Parathyroid adenoma (tissue), 2 donors: Measurements from ENCODE around the gene TIMM44.
"Not testable (repeated sequence)": the region's sequence is repeated elsewhere in the genome, so short reads cannot be mapped to it uniquely, and the experiment has no call there.

Experiments
- H2AFZ ChIP-seq: fragments of 300-600 bp; sonication (generic); one replicate; pipeline ENCODE4 v1.7.0; 2017; ENCODE audit warnings: antibody characterized with exemption, mild to moderate bottlenecking
- H3K27ac ChIP-seq: fragments of 300-600 bp; sonication (generic); one replicate; pipeline ENCODE4 v1.7.0; 2017
- H3K27me3 ChIP-seq: fragments of 300-600 bp; sonication (generic); one replicate; pipeline ENCODE4 v1.7.0; 2017; ENCODE audit warnings: low read length; ENCODE audit not compliant: control insufficient read depth, insufficient read depth
- H3K36me3 ChIP-seq: fragments of 300-600 bp; sonication (generic); one replicate; pipeline ENCODE4 v1.7.0; 2017; ENCODE audit warnings: low read length; ENCODE audit not compliant: control insufficient read depth, insufficient read depth
- H3K4me1 ChIP-seq: fragments of 300-600 bp; sonication (generic); one replicate; pipeline ENCODE4 v1.7.0; 2017; ENCODE audit warnings: control low read depth
- H3K4me2 ChIP-seq: fragments of 300-600 bp; sonication (generic); one replicate; pipeline ENCODE4 v1.7.0; 2017; ENCODE audit warnings: low read length
- H3K4me3 ChIP-seq: fragments of 300-600 bp; sonication (generic); one replicate; pipeline ENCODE4 v1.7.0; 2017; ENCODE audit warnings: low read depth, low read length
- H3K79me2 ChIP-seq: fragments of 300-600 bp; sonication (generic); one replicate; pipeline ENCODE4 v1.7.0; 2017; ENCODE audit warnings: control low read depth
- H3K9ac ChIP-seq: fragments of 300-600 bp; sonication (generic); one replicate; pipeline ENCODE4 v1.7.0; 2017; ENCODE audit warnings: mild to moderate bottlenecking
- H3K9me3 ChIP-seq: fragments of 300-600 bp; sonication (generic); one replicate; pipeline ENCODE4 v1.7.0; 2017; ENCODE audit warnings: low read length; ENCODE audit not compliant: control insufficient read depth
- CTCF ChIP-seq: fragments of 300-600 bp; sonication (generic); IDR thresholded peaks from one replicate; pipeline ENCODE4 v1.7.0; 2017; ENCODE audit warnings: antibody characterized with exemption, mild to moderate bottlenecking
- donor health status: primary hyperparathyroidism.

TIMM44 gene

GRCh38 chr19:7921302-7921966 is 22.0 kb downstream of the TIMM44 start:
- H3K27me3 ChIP-seq, result no peaks in the 10 kb centered on the region
- no peak overlapping the region for H3K9ac ChIP-seq
- peak overlapping the region; percentile 64 for H3K4me2 ChIP-seq
- no peak for TF ChIP-seq CTCF
- no peaks in the 10 kb centered on the region for H3K36me3 ChIP-seq
- peak overlapping the region; percentile 40 for H3K27ac ChIP-seq
- H3K4me3 ChIP-seq, result peak overlapping the region; percentile 50
- no peaks in the 10 kb centered on the region for H3K9me3 ChIP-seq
- H3K4me1 ChIP-seq, result peaks cover 5% of the 10 kb centered on the region
- H2AFZ ChIP-seq, result no peak overlapping the region
- no peaks in the 10 kb centered on the region for H3K79me2 ChIP-seq

- no peaks in the 10 kb centered on the region for H3K79me2 ChIP-seq
- no peak for TF ChIP-seq CTCF
- no peaks in the 10 kb centered on the region for H3K27me3 ChIP-seq
- peak overlapping the region; percentile 93 for H3K4me2 ChIP-seq
- no peaks in the 10 kb centered on the region for H3K36me3 ChIP-seq
- H2AFZ ChIP-seq, result peak overlapping the region; percentile 93
- H3K4me3 ChIP-seq, result peak overlapping the region; percentile 93
- H3K27ac ChIP-seq, result peak overlapping the region; percentile 95
- H3K4me1 ChIP-seq, result peaks cover 3% of the 10 kb centered on the region
- H3K9ac ChIP-seq, result no peak overlapping the region
- no peaks in the 10 kb centered on the region for H3K9me3 ChIP-seq
Observed at GRCh38 chr19:7920519-7921301, 22.8 kb downstream of the TIMM44 start.

GRCh38 chr19:7919610-7920518 is 23.6 kb downstream of the TIMM44 start, which contains the start of gene SNAPC2:
Gene SNAPC2 (plus strand): TSS chr19:7920338. CDS start chr19:7920367, 29 bp downstream.
- H3K27me3 ChIP-seq, result no peaks in the 10 kb centered on the region
- H3K4me2 ChIP-seq, result peak within 1 kb of the TSS; percentile 93
- H3K9me3 ChIP-seq, result no peaks in the 10 kb centered on the region
- peak within 1 kb of the TSS; percentile 95 for H3K27ac ChIP-seq
- no peaks in the 10 kb centered on the region for H3K36me3 ChIP-seq
- H3K79me2 ChIP-seq, result no peaks in the 10 kb centered on the region
- peak; percentile 28 for TF ChIP-seq CTCF
- no peak within 1 kb of the TSS for H3K9ac ChIP-seq
- peaks cover 3% of the 10 kb centered on the region for H3K4me1 ChIP-seq
- H3K4me3 ChIP-seq, result peak within 1 kb of the TSS; percentile 93
- peak within 1 kb of the TSS; percentile 93 for H2AFZ ChIP-seq

DNA sequence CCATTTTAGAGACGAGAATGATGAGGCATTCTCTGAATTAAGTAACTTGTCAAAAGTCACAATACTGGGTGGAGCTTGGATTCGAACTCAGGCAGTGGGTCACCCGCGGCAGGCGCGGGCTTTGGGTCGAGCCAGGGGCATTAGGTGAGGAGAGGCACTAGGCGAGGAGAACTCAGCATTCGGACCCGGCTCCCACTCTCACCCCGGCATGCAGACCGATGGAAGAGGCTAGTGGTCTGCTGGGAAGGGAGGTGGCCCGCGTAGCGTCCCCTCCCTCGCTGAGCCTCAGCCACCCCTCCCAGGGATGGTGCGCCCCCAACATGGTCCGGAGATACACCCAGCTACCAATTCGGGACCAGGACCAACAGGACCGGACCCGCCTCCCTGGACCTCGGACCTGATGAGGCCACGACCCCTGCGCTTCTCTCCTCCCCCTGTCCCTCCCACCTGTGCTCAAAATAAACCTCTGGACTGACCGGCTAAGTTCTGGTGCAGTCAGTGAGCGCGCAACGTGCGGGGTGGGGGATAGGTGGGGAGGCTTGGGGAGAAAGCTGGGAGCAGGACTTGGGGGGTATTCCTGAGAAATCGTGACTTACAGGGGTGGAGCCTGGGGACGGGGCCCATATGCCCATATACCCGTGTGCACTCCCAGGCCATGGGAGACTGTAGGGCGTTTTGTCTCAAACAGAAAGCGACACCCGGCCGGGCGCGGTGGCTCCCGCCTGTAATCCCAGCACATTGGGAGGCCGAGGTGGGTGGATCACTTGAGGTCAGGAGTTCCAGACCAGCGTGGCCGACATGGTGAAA is 24.6 kb downstream of the TIMM44 start:
- Histone ChIP-seq H3K4me3 (no peak overlapping the region), H3K27me3 (no peaks in the 10 kb centered on the region), H3K4me1 (peaks cover 3% of the 10 kb centered on the region), H3K4me2 (peak overlapping the region; percentile 93), H3K9me3 (no peaks in the 10 kb centered on the region), H3K27ac (no peak overlapping the region), H3K36me3 (no peaks in the 10 kb centered on the region), H3K9ac (no peak overlapping the region), H3K79me2 (no peaks in the 10 kb centered on the region), H2AFZ (no peak overlapping the region)
- no peak for TF ChIP-seq CTCF

- H3K27me3 ChIP-seq, H3K4me1 ChIP-seq, H3K9me3 ChIP-seq, H3K79me2 ChIP-seq, H3K36me3 ChIP-seq: not testable (repeated sequence)
- H3K4me3 ChIP-seq, result peak overlapping the region; percentile 45
- H3K4me2 ChIP-seq, result peak overlapping the region; percentile 61
- H3K27ac ChIP-seq, result peak overlapping the region; percentile 83
- H3K9ac ChIP-seq, result peak overlapping the region; percentile 17
- H2AFZ ChIP-seq, result peak overlapping the region; percentile 65
Observed at GRCh38 chr19:7918062-7918614, 25.3 kb downstream of the TIMM44 start.
